ENCODE measurements around the gene STYXL2. TPM values are rescaled to one million over a fixed set of nuclear protein-coding genes. Genes with fewer than 3 reads are reported as not detected.

Gene STYXL2
- total and polyA plus RNA-seq, 4 donors: 0.69 to 1.2 (median 0.99) TPM

GRCh38 chr1:167077128-167077867 lies 16.6 kb upstream of the STYXL2 start:
- H3K27me3 ChIP-seq (ENCODE audit: control insufficient read depth, insufficient read depth, low read length): no peaks in the 10 kb centered on the region
- H3K36me3 ChIP-seq (ENCODE audit: control insufficient read depth, insufficient read depth, low read length): no peaks in the 10 kb centered on the region
- WGBS (ENCODE audit: insufficient coverage): 82% methylated on average over 3 of the region's 3 CpGs
- no peaks in the 10 kb centered on the region for H3K9me3 ChIP-seq (ENCODE audit: control insufficient read depth, insufficient read depth, low read length)
- no peak for DNase-seq (ENCODE audit: low read depth in 4 of 6, low spot score in 6 of 6)
- no peak overlapping the region for H3K4me3 ChIP-seq (ENCODE audit: low read depth, low read length)
- no peaks in the 10 kb centered on the region for H3K4me1 ChIP-seq (ENCODE audit: control insufficient read depth, insufficient read depth, low read length)
- H3K27ac ChIP-seq (ENCODE audit: low read depth, low read length): no peak overlapping the region

DNA sequence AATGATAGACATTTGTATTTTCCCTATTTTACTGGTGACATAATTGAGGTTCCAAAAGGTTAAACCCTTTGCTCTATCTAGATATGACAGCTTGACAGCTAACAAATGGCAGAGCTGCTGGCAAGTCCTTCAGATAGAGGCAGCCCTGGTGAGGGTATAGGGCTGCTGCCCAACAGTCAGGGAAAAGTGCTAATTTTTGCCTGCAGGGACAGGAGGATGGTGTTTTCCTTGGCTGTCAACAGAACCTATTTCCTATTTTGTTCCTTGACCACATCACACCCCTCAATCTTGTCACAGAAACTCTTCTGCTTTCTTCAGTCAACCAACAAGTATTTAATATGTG lies 16.0 kb upstream of the STYXL2 start:
- no peaks in the 10 kb centered on the region for H3K9me3 ChIP-seq (ENCODE audit: control insufficient read depth, insufficient read depth, low read length)
- no peak for DNase-seq (ENCODE audit: low read depth in 4 of 6, low spot score in 6 of 6)
- no peaks in the 10 kb centered on the region for H3K4me1 ChIP-seq (ENCODE audit: control insufficient read depth, insufficient read depth, low read length)
- H3K27ac ChIP-seq (ENCODE audit: low read depth, low read length): no peak overlapping the region
- no peaks in the 10 kb centered on the region for H3K27me3 ChIP-seq (ENCODE audit: control insufficient read depth, insufficient read depth, low read length)
- H3K36me3 ChIP-seq (ENCODE audit: control insufficient read depth, insufficient read depth, low read length): no peaks in the 10 kb centered on the region
- H3K4me3 ChIP-seq (ENCODE audit: low read depth, low read length): no peak overlapping the region

DNA sequence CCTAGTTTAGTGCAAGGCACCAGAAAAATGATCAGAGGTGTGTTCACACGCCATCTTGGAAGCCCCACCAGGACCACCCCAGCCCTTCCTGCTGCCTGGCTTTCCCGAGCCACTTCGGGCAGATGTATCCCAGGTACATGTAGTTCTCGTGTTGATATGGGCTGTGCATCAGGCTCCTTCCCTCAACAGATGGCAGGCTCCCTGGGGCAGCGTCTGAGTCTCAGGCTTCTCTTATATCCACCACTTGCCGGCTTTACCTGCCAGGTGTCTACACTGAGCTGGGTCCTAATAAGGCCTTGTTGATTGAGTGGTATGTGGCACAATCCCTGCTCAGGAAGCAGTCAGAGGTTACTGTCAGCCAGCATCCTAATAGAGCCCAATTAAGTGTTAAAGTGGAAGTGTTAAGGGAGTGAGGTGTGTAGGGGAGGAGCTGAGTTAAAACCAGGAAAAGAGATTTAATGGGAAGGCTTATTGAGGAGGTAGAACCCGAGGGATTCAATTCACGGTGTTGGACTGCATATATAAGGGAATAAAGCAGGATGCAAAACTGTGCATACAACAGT lies 12.2 kb upstream of the STYXL2 start:
- H3K27me3 ChIP-seq (ENCODE audit: control insufficient read depth, insufficient read depth, low read length): no peaks in the 10 kb centered on the region
- 92% methylated on average over 1 of the region's 8 CpGs for whole genome bisulfite sequencing (ENCODE audit: insufficient coverage)
- no peak for DNase-seq (ENCODE audit: low read depth in 4 of 6, low spot score in 6 of 6)
- H3K9me3 ChIP-seq (ENCODE audit: control insufficient read depth, insufficient read depth, low read length): no peaks in the 10 kb centered on the region
- H3K27ac ChIP-seq (ENCODE audit: low read depth, low read length): no peak overlapping the region
- no peak overlapping the region for H3K4me3 ChIP-seq (ENCODE audit: low read depth, low read length)
- no peaks in the 10 kb centered on the region for H3K4me1 ChIP-seq (ENCODE audit: control insufficient read depth, insufficient read depth, low read length)
- no peaks in the 10 kb centered on the region for H3K36me3 ChIP-seq (ENCODE audit: control insufficient read depth, insufficient read depth, low read length)

- no peaks in the 10 kb centered on the region for H3K4me1 ChIP-seq (ENCODE audit: control insufficient read depth, insufficient read depth, low read length)
- H3K27me3 ChIP-seq (ENCODE audit: control insufficient read depth, insufficient read depth, low read length): no peaks in the 10 kb centered on the region
- no peaks in the 10 kb centered on the region for H3K9me3 ChIP-seq (ENCODE audit: control insufficient read depth, insufficient read depth, low read length)
- no peak overlapping the region for H3K27ac ChIP-seq (ENCODE audit: low read depth, low read length)
- no peak overlapping the region for H3K4me3 ChIP-seq (ENCODE audit: low read depth, low read length)
- no peaks in the 10 kb centered on the region for H3K36me3 ChIP-seq (ENCODE audit: control insufficient read depth, insufficient read depth, low read length)
- WGBS (ENCODE audit: insufficient coverage): 83% methylated on average over 10 of the region's 11 CpGs
- no peak for DNase-seq (ENCODE audit: low read depth in 4 of 6, low spot score in 6 of 6)
These were observed 11.3 kb upstream of the STYXL2 start for GRCh38 chr1:167082511-167083027.

DNA sequence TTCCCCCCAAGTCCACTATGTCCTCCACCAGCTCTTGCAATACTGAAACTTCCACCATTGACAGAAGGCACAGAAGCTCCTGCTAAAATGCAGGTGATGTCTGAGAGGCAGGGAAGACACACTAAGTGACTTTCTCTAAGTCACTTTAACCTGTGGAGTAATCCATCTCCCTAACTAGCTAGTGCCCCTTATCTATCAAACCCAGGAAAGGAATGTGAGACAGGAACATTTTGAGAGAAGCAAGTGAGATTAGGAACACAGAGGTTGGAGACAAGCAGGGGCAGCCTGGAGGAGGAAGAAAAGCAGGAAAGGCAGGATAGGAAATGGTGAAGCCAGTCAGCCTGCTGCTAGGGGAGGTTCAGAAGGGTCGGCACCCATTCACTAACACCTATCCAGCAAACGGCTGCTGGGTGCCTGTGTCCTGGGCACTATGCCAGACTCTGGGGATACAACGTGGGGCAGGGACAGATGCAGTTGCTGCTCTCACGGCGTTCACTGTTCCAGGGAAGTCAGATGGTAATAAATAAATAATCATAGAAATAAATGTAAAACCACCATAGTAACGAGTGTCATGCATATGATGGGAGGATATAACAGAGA lies 10.7 kb upstream of the STYXL2 start:
- WGBS (ENCODE audit: insufficient coverage): 20% methylated on average over 1 of the region's 6 CpGs
- Histone ChIP-seq H3K27me3 (ENCODE audit: control insufficient read depth, insufficient read depth, low read length) (no peaks in the 10 kb centered on the region), H3K36me3 (ENCODE audit: control insufficient read depth, insufficient read depth, low read length) (no peaks in the 10 kb centered on the region), H3K27ac (ENCODE audit: low read depth, low read length) (no peak overlapping the region), H3K4me1 (ENCODE audit: control insufficient read depth, insufficient read depth, low read length) (no peaks in the 10 kb centered on the region), H3K9me3 (ENCODE audit: control insufficient read depth, insufficient read depth, low read length) (no peaks in the 10 kb centered on the region), H3K4me3 (ENCODE audit: low read depth, low read length) (no peak overlapping the region)
- DNase-seq (ENCODE audit: low read depth in 4 of 6, low spot score in 6 of 6): no peak

DNA sequence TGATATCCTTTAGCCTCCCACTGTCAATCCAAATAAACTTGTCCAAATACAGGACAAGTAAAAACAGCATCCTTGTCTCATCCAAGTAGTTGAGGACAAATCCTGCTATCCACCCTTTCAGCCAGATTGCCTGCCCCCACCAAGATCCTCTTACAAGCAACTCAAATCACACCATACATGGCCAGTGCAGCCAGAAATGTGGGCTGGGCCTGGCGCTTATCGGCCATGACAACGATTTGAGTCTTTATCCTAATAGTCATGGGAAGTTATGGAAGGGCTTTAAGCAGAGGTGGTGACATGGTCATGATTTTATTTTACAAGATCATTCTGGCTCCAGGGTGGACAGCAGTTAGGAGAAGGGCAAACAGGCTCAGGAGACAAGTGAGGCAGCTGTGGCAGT lies 10.0 kb upstream of the STYXL2 start:
- Histone ChIP-seq H3K27me3 (ENCODE audit: control insufficient read depth, insufficient read depth, low read length) (no peaks in the 10 kb centered on the region), H3K36me3 (ENCODE audit: control insufficient read depth, insufficient read depth, low read length) (no peaks in the 10 kb centered on the region), H3K4me3 (ENCODE audit: low read depth, low read length) (no peak overlapping the region), H3K4me1 (ENCODE audit: control insufficient read depth, insufficient read depth, low read length) (no peaks in the 10 kb centered on the region), H3K9me3 (ENCODE audit: control insufficient read depth, insufficient read depth, low read length) (no peaks in the 10 kb centered on the region), H3K27ac (ENCODE audit: low read depth, low read length) (no peak overlapping the region)
- 100% methylated on average over 3 of the region's 3 CpGs for WGBS (ENCODE audit: insufficient coverage)
- DNase-seq (ENCODE audit: low read depth in 4 of 6, low spot score in 6 of 6): no peak

DNA sequence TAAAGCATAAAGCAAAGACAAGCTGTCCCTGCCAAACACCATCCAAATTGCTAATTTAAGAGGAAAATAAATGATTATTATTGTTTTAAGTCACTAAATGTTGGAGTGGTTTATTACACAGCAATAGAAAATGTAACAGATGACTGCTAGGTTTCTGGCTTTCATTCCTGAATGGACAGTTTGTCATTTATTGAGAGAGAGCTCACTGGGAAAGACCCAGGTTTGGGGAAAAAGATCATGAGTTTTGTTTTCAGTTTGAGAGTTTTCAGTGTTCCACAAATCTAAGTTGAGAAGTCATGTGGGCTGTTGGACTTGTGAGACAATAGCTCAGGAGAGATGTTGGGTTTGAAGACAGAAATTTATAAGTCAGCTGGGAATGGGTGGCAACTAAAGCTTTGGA lies 9.1 kb upstream of the STYXL2 start:
- no peaks in the 10 kb centered on the region for H3K9me3 ChIP-seq (ENCODE audit: control insufficient read depth, insufficient read depth, low read length)
- H3K36me3 ChIP-seq (ENCODE audit: control insufficient read depth, insufficient read depth, low read length): no peaks in the 10 kb centered on the region
- no peak for DNase-seq (ENCODE audit: low read depth in 4 of 6, low spot score in 6 of 6)
- no peak overlapping the region for H3K4me3 ChIP-seq (ENCODE audit: low read depth, low read length)
- no peaks in the 10 kb centered on the region for H3K4me1 ChIP-seq (ENCODE audit: control insufficient read depth, insufficient read depth, low read length)
- no peaks in the 10 kb centered on the region for H3K27me3 ChIP-seq (ENCODE audit: control insufficient read depth, insufficient read depth, low read length)
- H3K27ac ChIP-seq (ENCODE audit: low read depth, low read length): no peak overlapping the region

DNA sequence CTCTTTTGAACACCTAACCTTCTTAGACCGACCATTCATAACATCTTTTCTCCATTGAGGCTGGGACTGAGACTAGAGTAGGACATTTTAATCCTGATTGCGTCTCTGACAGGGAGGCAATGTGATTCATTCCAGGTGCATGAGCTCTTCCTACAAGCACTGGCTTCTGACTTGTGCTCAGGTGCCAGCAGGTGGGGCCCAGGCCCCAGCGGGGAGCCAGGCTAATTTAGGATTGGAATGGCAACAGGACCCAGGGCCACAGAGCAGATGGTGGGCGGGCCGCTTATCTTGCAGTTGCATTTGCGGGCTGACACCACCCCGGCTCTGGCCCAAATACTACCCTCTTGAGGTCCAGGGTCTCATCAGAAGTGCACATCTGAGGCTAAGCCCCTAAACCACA lies 7.8 kb upstream of the STYXL2 start:
- Histone ChIP-seq H3K4me3 (ENCODE audit: low read depth, low read length) (no peak overlapping the region), H3K27ac (ENCODE audit: low read depth, low read length) (no peak overlapping the region), H3K4me1 (ENCODE audit: control insufficient read depth, insufficient read depth, low read length) (no peaks in the 10 kb centered on the region), H3K9me3 (ENCODE audit: control insufficient read depth, insufficient read depth, low read length) (no peaks in the 10 kb centered on the region), H3K36me3 (ENCODE audit: control insufficient read depth, insufficient read depth, low read length) (no peaks in the 10 kb centered on the region), H3K27me3 (ENCODE audit: control insufficient read depth, insufficient read depth, low read length) (no peaks in the 10 kb centered on the region)
- WGBS (ENCODE audit: insufficient coverage): 99% methylated on average over 6 of the region's 7 CpGs
- DNase-seq (ENCODE audit: low read depth in 4 of 6, low spot score in 6 of 6): no peak

- H3K4me3 ChIP-seq (ENCODE audit: low read depth, low read length): no peak overlapping the region
- peak in 1 of 6 donors; percentile 13 for DNase-seq (ENCODE audit: low read depth in 4 of 6, low spot score in 6 of 6)
- H3K4me1 ChIP-seq (ENCODE audit: control insufficient read depth, insufficient read depth, low read length): no peaks in the 10 kb centered on the region
- no peaks in the 10 kb centered on the region for H3K36me3 ChIP-seq (ENCODE audit: control insufficient read depth, insufficient read depth, low read length)
- H3K27me3 ChIP-seq (ENCODE audit: control insufficient read depth, insufficient read depth, low read length): no peaks in the 10 kb centered on the region
- H3K27ac ChIP-seq (ENCODE audit: low read depth, low read length): no peak overlapping the region
- WGBS (ENCODE audit: insufficient coverage): no CpG with 5 or more reads among the region's 3 CpGs
- H3K9me3 ChIP-seq (ENCODE audit: control insufficient read depth, insufficient read depth, low read length): no peaks in the 10 kb centered on the region
These were observed 7.1 kb upstream of the STYXL2 start for GRCh38 chr1:167086768-167087167.

Data from spinal cord (tissue), 10 donors.